Stimulated activated naive CD8-positive, alpha-beta T cell treated with anti-CD3 and anti-CD28 coated beads, Interleukin-15, amount 100 ng/mL, for 72 hours (primary cell): Measurements from ENCODE around the gene ASL.
"Not testable (repeated sequence)": the region's sequence is repeated elsewhere in the genome, so short reads cannot be mapped to it uniquely, and the experiment has no call there.

Source experiments
- ATAC-seq: fragments of 150-1000 bp; cut with Tn5 transposase; 2 replicates; pipeline ENCODE4 v1.10.0; 2021; ENCODE audit warnings: mild to moderate bottlenecking, moderate library complexity
- DNase-seq, 2 donors: peaks; one replicate each; pipeline ENCODE4 v3.0.0; 2021 to 2022
- H3K27ac Mint-ChIP-seq, 2 donors: one replicate each; pipeline ENCODE4 v1.8.0; 2022; ENCODE audit warnings: mild to moderate bottlenecking in 2 of 2, mixed read lengths in 2 of 2, moderate library complexity in 2 of 2
- H3K27me3 Mint-ChIP-seq: one replicate; pipeline ENCODE4 v1.8.0; 2022; ENCODE audit warnings: mixed read lengths
- H3K4me1 Mint-ChIP-seq: one replicate; pipeline ENCODE4 v1.8.0; 2022; ENCODE audit warnings: mild to moderate bottlenecking, mixed read lengths
- H3K4me3 Mint-ChIP-seq, 2 donors: one replicate each; pipeline ENCODE4 v1.8.0; 2022; ENCODE audit warnings: mild to moderate bottlenecking in 2 of 2, mixed read lengths in 2 of 2, moderate library complexity in 1 of 2
- H3K9me3 Mint-ChIP-seq, 2 donors: one replicate each; pipeline ENCODE4 v1.8.0; 2022; ENCODE audit warnings: mixed read lengths in 2 of 2

The ASL gene

GRCh38 chr7:66054063-66054462 lies 21.6 kb upstream of the ASL start:
- no peaks in the 10 kb centered on the region for H3K27me3 Mint-ChIP-seq
- ATAC-seq = no peak

GRCh38 chr7:66055321-66055956 lies 20.2 kb upstream of the ASL start:
- DNase-seq (no peak), ATAC-seq (peak; percentile 31)
- no peaks in the 10 kb centered on the region for H3K9me3 Mint-ChIP-seq
- no peak overlapping the region for H3K4me3 Mint-ChIP-seq
- no peak overlapping the region for H3K27ac Mint-ChIP-seq
- H3K4me1 Mint-ChIP-seq = no peaks in the 10 kb centered on the region
- no peaks in the 10 kb centered on the region for H3K27me3 Mint-ChIP-seq

More at GRCh38 chr7:66054063-66054462, 21.6 kb upstream of the ASL start:
- H3K4me1 Mint-ChIP-seq = no peaks in the 10 kb centered on the region
- H3K4me3 Mint-ChIP-seq = no peak overlapping the region
- peak overlapping the region in 1 of 2 donors; percentile 33 for H3K27ac Mint-ChIP-seq
- no peak for DNase-seq
- H3K9me3 Mint-ChIP-seq = no peaks in the 10 kb centered on the region

GRCh38 chr7:66060796-66061195 lies 14.8 kb upstream of the ASL start:
- Mint-ChIP-seq H3K27ac (no peak overlapping the region), H3K4me3 (no peak overlapping the region), H3K27me3 (no peaks in the 10 kb centered on the region), H3K4me1 (no peaks in the 10 kb centered on the region), H3K9me3 (no peaks in the 10 kb centered on the region)
- DNase-seq (no peak), ATAC-seq (no peak)

- DNase-seq = no peak
- ATAC-seq = no peak
- Mint-ChIP-seq H3K9me3 (peaks cover 7 to 12% of the 10 kb centered on the region in 2 donors), H3K4me3 (no peak overlapping the region), H3K27ac (no peak overlapping the region), H3K4me1 (peaks cover 4% of the 10 kb centered on the region), H3K27me3 (no peaks in the 10 kb centered on the region)
Observed at GRCh38 chr7:66069732-66070131, 5.9 kb upstream of the ASL start.

GRCh38 chr7:66070222-66070621 lies 5.4 kb upstream of the ASL start:
- ATAC-seq (no peak), DNase-seq (no peak)
- no peaks in the 10 kb centered on the region for H3K27me3 Mint-ChIP-seq
- peaks cover 7 to 12% of the 10 kb centered on the region in 2 donors for H3K9me3 Mint-ChIP-seq
- peaks cover 4% of the 10 kb centered on the region for H3K4me1 Mint-ChIP-seq
- H3K27ac Mint-ChIP-seq = no peak overlapping the region
- no peak overlapping the region for H3K4me3 Mint-ChIP-seq

GRCh38 chr7:66072208-66072607 lies 3.4 kb upstream of the ASL start:
- H3K27me3 Mint-ChIP-seq, DNase-seq, H3K4me3 Mint-ChIP-seq, ATAC-seq: not testable (repeated sequence)
- H3K9me3 Mint-ChIP-seq = peaks cover 7 to 12% of the 10 kb centered on the region in 2 donors
- H3K4me1 Mint-ChIP-seq = peaks cover 17% of the 10 kb centered on the region
- peak overlapping the region; percentile 4 to 80 for H3K27ac Mint-ChIP-seq

- Mint-ChIP-seq H3K4me1 (peaks cover 24% of the 10 kb centered on the region), H3K9me3 (no peaks in the 10 kb centered on the region), H3K27me3 (no peaks in the 10 kb centered on the region), H3K4me3 (peak overlapping the region; percentile 79 to 82), H3K27ac (peak overlapping the region; percentile 64 to 89)
- DNase-seq (no peak), ATAC-seq (no peak)
Observed at GRCh38 chr7:66076462-66077329, 1.1 kb downstream of the ASL start.

GRCh38 chr7:66078067-66078466 lies 2.4 kb downstream of the ASL start:
- no peak for ATAC-seq
- H3K27ac Mint-ChIP-seq = no peak overlapping the region
- H3K27me3 Mint-ChIP-seq = no peaks in the 10 kb centered on the region
- H3K4me1 Mint-ChIP-seq = peaks cover 20% of the 10 kb centered on the region
- DNase-seq = no peak
- peak overlapping the region in 1 of 2 donors; percentile 25 for H3K4me3 Mint-ChIP-seq
- no peaks in the 10 kb centered on the region for H3K9me3 Mint-ChIP-seq

GRCh38 chr7:66082083-66082482 lies 6.5 kb downstream of the ASL start:
- peak; percentile 32 for ATAC-seq
- Mint-ChIP-seq H3K9me3 (no peaks in the 10 kb centered on the region), H3K27me3 (no peaks in the 10 kb centered on the region)

GRCh38 chr7:66082886-66083415 lies 7.3 kb downstream of the ASL start:
- no peaks in the 10 kb centered on the region for H3K9me3 Mint-ChIP-seq
- DNase-seq = no peak
- no peaks in the 10 kb centered on the region for H3K27me3 Mint-ChIP-seq
- no peak for ATAC-seq
- H3K4me1 Mint-ChIP-seq = peaks cover under 1% of the 10 kb centered on the region
- H3K4me3 Mint-ChIP-seq = no peak overlapping the region
- no peak overlapping the region for H3K27ac Mint-ChIP-seq

More at GRCh38 chr7:66082083-66082482, 6.5 kb downstream of the ASL start:
- DNase-seq = no peak
- no peak overlapping the region for H3K4me3 Mint-ChIP-seq
- no peak overlapping the region for H3K27ac Mint-ChIP-seq
- peaks cover 9% of the 10 kb centered on the region for H3K4me1 Mint-ChIP-seq

GRCh38 chr7:66083677-66084076 lies 8.1 kb downstream of the ASL start:
- no peak overlapping the region for H3K4me3 Mint-ChIP-seq
- DNase-seq (no peak), ATAC-seq (no peak)
- H3K4me1 Mint-ChIP-seq = no peaks in the 10 kb centered on the region
- H3K27ac Mint-ChIP-seq = peak overlapping the region; percentile 7 to 37
- H3K27me3 Mint-ChIP-seq = no peaks in the 10 kb centered on the region
- no peaks in the 10 kb centered on the region for H3K9me3 Mint-ChIP-seq

GRCh38 chr7:66088861-66089838 lies 13.5 kb downstream of the ASL start:
- H3K27ac Mint-ChIP-seq = no peak overlapping the region
- peak; percentile 36 for ATAC-seq

GRCh38 chr7:66092654-66093053 lies 17.0 kb downstream of the ASL start:
- DNase-seq (no peak), ATAC-seq (no peak)
- Mint-ChIP-seq H3K4me3 (no peak overlapping the region), H3K9me3 (no peaks in the 10 kb centered on the region), H3K27ac (no peak overlapping the region), H3K4me1 (no peaks in the 10 kb centered on the region), H3K27me3 (no peaks in the 10 kb centered on the region)

More at GRCh38 chr7:66088861-66089838, 13.5 kb downstream of the ASL start:
- H3K27me3 Mint-ChIP-seq = no peaks in the 10 kb centered on the region
- no peak for DNase-seq
- no peaks in the 10 kb centered on the region for H3K4me1 Mint-ChIP-seq
- no peak overlapping the region for H3K4me3 Mint-ChIP-seq
- no peaks in the 10 kb centered on the region for H3K9me3 Mint-ChIP-seq

GRCh38 chr7:66095010-66095409 lies 19.4 kb downstream of the ASL start:
- Mint-ChIP-seq H3K4me1 (peaks cover 8% of the 10 kb centered on the region), H3K27ac (no peak overlapping the region), H3K27me3 (no peaks in the 10 kb centered on the region), H3K4me3 (no peak overlapping the region), H3K9me3 (no peaks in the 10 kb centered on the region)
- DNase-seq (no peak), ATAC-seq (peak; percentile 11)

GRCh38 chr7:66099232-66099550 lies 23.6 kb downstream of the ASL start:
- ATAC-seq (no peak), DNase-seq (no peak)
- Mint-ChIP-seq H3K4me1 (peaks cover 13% of the 10 kb centered on the region), H3K27me3 (no peaks in the 10 kb centered on the region), H3K27ac (peak overlapping the region in 1 of 2 donors; percentile 93), H3K9me3 (no peaks in the 10 kb centered on the region), H3K4me3 (no peak overlapping the region)
